Tibial nerve (tissue), 4 donors: Measurements from ENCODE around the gene SEPTIN5. TPM values are rescaled to one million over a fixed set of nuclear protein-coding genes. Genes with fewer than 3 reads are reported as not detected.
"Not testable (repeated sequence)": the region's sequence is repeated elsewhere in the genome, so short reads cannot be mapped to it uniquely, and the experiment has no call there.

Source experiments
- DNase-seq, 2 donors: peaks; one replicate each; pipeline ENCODE4 v3.0.0-alpha.2; 2019; ENCODE audit warnings: low spot score in 2 of 2
- H3K27ac ChIP-seq, 4 donors: fragments of 200-600 bp; sonication (generic) in 3 of 4; one replicate each; pipeline ENCODE4 v1.5.1; 2017 to 2019; ENCODE audit warnings: mild to moderate bottlenecking in 1 of 4
- H3K27me3 ChIP-seq, 2 donors: fragments of 200-600 bp; sonication (generic) in 1 of 2; one replicate each; pipeline versions ENCODE4 v1.5.1 to v1.6.0; 2017 to 2019
- H3K36me3 ChIP-seq, 3 donors: fragments of 200-600 bp; sonication (generic); one replicate each; pipeline ENCODE4 v1.5.1; 2018 to 2019
- H3K4me1 ChIP-seq, 4 donors: fragments of 200-600 bp; sonication (generic) in 3 of 4; one replicate each; pipeline ENCODE4 v1.5.1; 2017 to 2019
- H3K4me3 ChIP-seq, 4 donors: fragments of 200-600 bp; sonication (generic) in 3 of 4; one replicate each; pipeline ENCODE4 v1.5.1; 2017 to 2019; ENCODE audit warnings: mild to moderate bottlenecking in 1 of 4, moderate library complexity in 1 of 4
- H3K9me3 ChIP-seq, 4 donors: fragments of 200-600 bp; sonication (generic) in 3 of 4; one replicate each; pipeline ENCODE4 v1.5.1; 2017 to 2019
- CTCF ChIP-seq, 5 experiments: fragments of 200-600 bp in 3 of 5; fragments of 450-650 bp in 2 of 5; sonication (generic) in 3 of 5; IDR thresholded peaks; one replicate each; pipeline ENCODE4 v1.5.1; 2016 to 2019; ENCODE audit warnings: antibody characterized with exemption in 5 of 5, mild to moderate bottlenecking in 3 of 5, moderate library complexity in 2 of 5
- EP300 ChIP-seq, 2 donors: sonication (generic); formaldehyde crosslinking; IDR thresholded peaks; one replicate each; pipeline ENCODE4 v1.6.1; 2017; ENCODE audit warnings: antibody characterized with exemption in 2 of 2, mild to moderate bottlenecking in 1 of 2
- POLR2A ChIP-seq, 2 donors: fragments of 450-650 bp; IDR thresholded peaks; one replicate each; pipeline ENCODE4 v1.6.1; 2017; ENCODE audit warnings: antibody characterized with exemption in 2 of 2, mild to moderate bottlenecking in 2 of 2, moderate library complexity in 2 of 2
- WGBS, 2 donors: methylation state at CpG; one replicate each; pipeline ENCODE4 v1.1.5; 2018; 5-methylcytosine and 5-hydroxymethylcytosine counted together
- total RNA-seq, 4 donors: library from RNA; depleted of rRNA; stranded (reverse); fragments of >200 nt; gene quantifications; one replicate each; pipeline ENCODE4 v1.1.0, GENCODE V29; 2016

SEPTIN5 gene
- total RNA-seq, 4 donors from 2014 or later = 11.4 to 29.1 (median 25.2) TPM

GRCh38 chr22:19673660-19674059 is 40.6 kb upstream of the SEPTIN5 start:
- WGBS, 2 donors = 77 to 80% methylated on average over 4 of the region's 4 CpGs
- Histone ChIP-seq H3K27me3 (no peaks in the 10 kb centered on the region), H3K27ac (no peak overlapping the region), H3K4me3 (no peak overlapping the region), H3K9me3 (no peaks in the 10 kb centered on the region), H3K4me1 (no peaks in the 10 kb centered on the region), H3K36me3 (no peaks in the 10 kb centered on the region)
- TF ChIP-seq CTCF (IDR thresholded peaks at IDR 0.05) = no peak
- TF ChIP-seq POLR2A (IDR thresholded peaks at IDR 0.05) = no peak
- no peak for TF ChIP-seq EP300 (IDR thresholded peaks at IDR 0.05)
- no peak for DNase-seq

GRCh38 chr22:19674129-19674928 is 40.0 kb upstream of the SEPTIN5 start:
- H3K27ac ChIP-seq = no peak overlapping the region
- H3K4me3 ChIP-seq = no peak overlapping the region
- no peaks in the 10 kb centered on the region for H3K9me3 ChIP-seq
- WGBS, 2 donors = 78 to 81% methylated on average over 11 of the region's 11 CpGs
- no peaks in the 10 kb centered on the region for H3K27me3 ChIP-seq
- no peak for DNase-seq
- H3K4me1 ChIP-seq = no peaks in the 10 kb centered on the region
- no peak for TF ChIP-seq CTCF (IDR thresholded peaks at IDR 0.05)
- TF ChIP-seq POLR2A (IDR thresholded peaks at IDR 0.05) = no peak
- TF ChIP-seq EP300 (IDR thresholded peaks at IDR 0.05) = no peak
- no peaks in the 10 kb centered on the region for H3K36me3 ChIP-seq

GRCh38 chr22:19674929-19675253 is 39.4 kb upstream of the SEPTIN5 start:
- no peak overlapping the region for H3K4me3 ChIP-seq
- H3K36me3 ChIP-seq = no peaks in the 10 kb centered on the region
- peaks cover 0 to 3% (median 0%) of the 10 kb centered on the region in 4 donors for H3K4me1 ChIP-seq
- peaks cover 0 to 3% of the 10 kb centered on the region in 2 donors for H3K27me3 ChIP-seq
- no peaks in the 10 kb centered on the region for H3K9me3 ChIP-seq
- no peak overlapping the region for H3K27ac ChIP-seq
- WGBS, 2 donors = 78 to 82% methylated on average over 7 to 10 of the region's 10 CpGs
- no peak for TF ChIP-seq CTCF (IDR thresholded peaks at IDR 0.05)
- TF ChIP-seq POLR2A (IDR thresholded peaks at IDR 0.05) = no peak
- TF ChIP-seq EP300 (IDR thresholded peaks at IDR 0.05) = no peak
- no peak for DNase-seq

GRCh38 chr22:19675428-19675827 is 38.9 kb upstream of the SEPTIN5 start:
- Histone ChIP-seq H3K4me3 (no peak overlapping the region), H3K9me3 (no peaks in the 10 kb centered on the region), H3K27ac (no peak overlapping the region), H3K27me3 (peaks cover 0 to 5% of the 10 kb centered on the region in 2 donors), H3K4me1 (peaks cover 0 to 5% (median 0%) of the 10 kb centered on the region in 4 donors), H3K36me3 (no peaks in the 10 kb centered on the region)
- no peak for TF ChIP-seq POLR2A (IDR thresholded peaks at IDR 0.05)
- TF ChIP-seq CTCF (IDR thresholded peaks at IDR 0.05) = no peak
- no peak for TF ChIP-seq EP300 (IDR thresholded peaks at IDR 0.05)
- WGBS, 2 donors = 85 to 86% methylated on average over 7 of the region's 7 CpGs
- no peak for DNase-seq

- H3K4me1 ChIP-seq, H3K27ac ChIP-seq, DNase-seq, H3K36me3 ChIP-seq, H3K4me3 ChIP-seq, H3K27me3 ChIP-seq, H3K9me3 ChIP-seq: not testable (repeated sequence)
- 63 to 92% methylated on average over 1 of the region's 1 CpG for WGBS, 2 donors
These were observed 37.9 kb upstream of the SEPTIN5 start for GRCh38 chr22:19676437-19676836.
